Body of pancreas (tissue), 4 donors: ENCODE data around the gene MYL12B.

Source experiments
- POLR2A ChIP-seq, 3 donors: fragments of 450-650 bp; IDR thresholded peaks; one replicate each; pipeline ENCODE4 v1.6.1; 2016; ENCODE audit warnings: antibody characterized with exemption in 3 of 3, mild to moderate bottlenecking in 2 of 3
- TF ChIP-seq, protein P1 (sequence below), 7 experiments: fragments of 450-650 bp in 4 of 7; fragments of 200-600 bp in 3 of 7; sonication (generic) in 3 of 7; IDR thresholded peaks; one replicate each; pipeline ENCODE4 v1.5.1; 2016 to 2019; ENCODE audit warnings: antibody characterized with exemption in 7 of 7

DNA sequence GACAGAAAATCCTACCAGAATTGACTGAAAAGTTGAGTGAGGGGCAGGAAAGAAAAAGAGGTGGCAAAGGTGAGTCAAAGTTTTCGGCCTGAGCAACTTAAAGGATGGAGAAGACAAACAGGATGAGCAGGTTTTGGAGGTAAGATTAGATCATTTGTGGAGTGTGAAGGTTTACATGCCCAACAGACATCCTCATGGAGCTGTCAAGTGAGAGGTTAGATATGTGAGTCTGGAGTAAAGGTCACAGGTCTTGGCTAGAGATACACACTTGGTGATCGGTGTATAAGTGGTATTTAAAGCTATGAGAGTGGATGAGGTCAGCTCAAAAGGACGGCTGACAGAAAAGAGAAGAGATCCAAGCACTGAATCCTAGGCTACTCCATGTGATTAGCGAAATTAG is 25.5 kb upstream of the MYL12B start:
- no peak for TF ChIP-seq POLR2A (IDR thresholded peaks at IDR 0.05)
- TF ChIP-seq, protein P1, sequence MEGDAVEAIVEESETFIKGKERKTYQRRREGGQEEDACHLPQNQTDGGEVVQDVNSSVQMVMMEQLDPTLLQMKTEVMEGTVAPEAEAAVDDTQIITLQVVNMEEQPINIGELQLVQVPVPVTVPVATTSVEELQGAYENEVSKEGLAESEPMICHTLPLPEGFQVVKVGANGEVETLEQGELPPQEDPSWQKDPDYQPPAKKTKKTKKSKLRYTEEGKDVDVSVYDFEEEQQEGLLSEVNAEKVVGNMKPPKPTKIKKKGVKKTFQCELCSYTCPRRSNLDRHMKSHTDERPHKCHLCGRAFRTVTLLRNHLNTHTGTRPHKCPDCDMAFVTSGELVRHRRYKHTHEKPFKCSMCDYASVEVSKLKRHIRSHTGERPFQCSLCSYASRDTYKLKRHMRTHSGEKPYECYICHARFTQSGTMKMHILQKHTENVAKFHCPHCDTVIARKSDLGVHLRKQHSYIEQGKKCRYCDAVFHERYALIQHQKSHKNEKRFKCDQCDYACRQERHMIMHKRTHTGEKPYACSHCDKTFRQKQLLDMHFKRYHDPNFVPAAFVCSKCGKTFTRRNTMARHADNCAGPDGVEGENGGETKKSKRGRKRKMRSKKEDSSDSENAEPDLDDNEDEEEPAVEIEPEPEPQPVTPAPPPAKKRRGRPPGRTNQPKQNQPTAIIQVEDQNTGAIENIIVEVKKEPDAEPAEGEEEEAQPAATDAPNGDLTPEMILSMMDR (IDR thresholded peaks at IDR 0.05), result no peak
